HFFc6 (cell line): ENCODE data around the gene FOXA1. TPM values are rescaled to one million over a fixed set of nuclear protein-coding genes. Genes with fewer than 3 reads are reported as not detected.

Experiments used
- DNase-seq: peaks from one replicate; pipeline ENCODE4 v3.0.0-alpha.2; 2018
- H3K27ac Mint-ChIP-seq: 2 replicates; pipeline ENCODE4 v1.8.0; 2020; ENCODE audit warnings: mild to moderate bottlenecking, mixed read lengths
- H3K27me3 Mint-ChIP-seq: 2 replicates; pipeline ENCODE4 v1.8.0; 2021; ENCODE audit warnings: mild to moderate bottlenecking, moderate library complexity, mixed read lengths; ENCODE audit not compliant: insufficient read depth
- H3K36me3 Mint-ChIP-seq: 2 replicates; pipeline ENCODE4 v1.8.0; 2021; ENCODE audit warnings: low read depth, mixed read lengths
- H3K4me1 Mint-ChIP-seq: 2 replicates; pipeline ENCODE4 v1.8.0; 2020; ENCODE audit warnings: low read depth, mixed read lengths
- H3K4me3 Mint-ChIP-seq: 2 replicates; pipeline ENCODE4 v1.8.0; 2020; ENCODE audit warnings: mild to moderate bottlenecking, moderate library complexity, mixed read lengths
- H3K9me3 Mint-ChIP-seq: 2 replicates; pipeline ENCODE4 v1.8.0; 2020; ENCODE audit warnings: mild to moderate bottlenecking, mixed read lengths
- total RNA-seq, 6 experiments: library from RNA; stranded (reverse); fragmentation: NEBNext Ultra II Directional; extraction: Animal tissue kit (Norgen Biotek cat#: 25700); gene quantifications; 2 replicates in 1 of 6; 3 replicates in 5 of 6; pipeline ENCODE4 v1.2.3, GENCODE V29; 2021
- TF ChIP-seq, protein P1 (sequence below): fragments of 200-600 bp; sonication (generic); IDR thresholded peaks from 2 replicates; pipeline ENCODE4 v1.5.0; 2021; ENCODE audit warnings: antibody characterized with exemption, mild to moderate bottlenecking

FOXA1 gene
- total RNA-seq, 6 experiments from 2014 or later, result 0.36 to 7.3 (median 7.0) TPM

DNA sequence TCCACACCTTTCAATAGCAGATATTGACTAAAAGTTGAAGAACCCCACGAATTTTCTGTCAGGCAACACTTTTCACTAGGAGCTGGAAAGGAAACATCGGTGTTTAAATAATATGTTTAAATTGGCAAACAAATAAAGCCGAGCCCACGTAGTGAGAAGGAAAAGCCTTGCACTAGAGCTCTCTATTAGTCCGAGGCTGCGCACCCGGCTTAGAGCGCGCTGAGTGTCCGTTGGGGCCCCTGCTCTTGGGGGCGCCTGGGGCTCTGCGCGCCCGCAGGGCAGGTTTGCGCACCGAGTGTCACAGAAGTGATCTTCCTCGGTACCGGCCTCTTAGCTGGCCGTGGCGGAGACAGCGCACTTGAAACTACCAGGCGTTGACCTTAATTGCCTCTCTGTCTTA is 6.8 kb upstream of the FOXA1 start:
- Mint-ChIP-seq H3K27me3 (peaks cover 82% of the 10 kb centered on the region), H3K4me3 (no peak overlapping the region), H3K9me3 (no peaks in the 10 kb centered on the region), H3K36me3 (peaks cover 4% of the 10 kb centered on the region), H3K27ac (no peak overlapping the region), H3K4me1 (peaks cover 23% of the 10 kb centered on the region)
- TF ChIP-seq, protein P1, sequence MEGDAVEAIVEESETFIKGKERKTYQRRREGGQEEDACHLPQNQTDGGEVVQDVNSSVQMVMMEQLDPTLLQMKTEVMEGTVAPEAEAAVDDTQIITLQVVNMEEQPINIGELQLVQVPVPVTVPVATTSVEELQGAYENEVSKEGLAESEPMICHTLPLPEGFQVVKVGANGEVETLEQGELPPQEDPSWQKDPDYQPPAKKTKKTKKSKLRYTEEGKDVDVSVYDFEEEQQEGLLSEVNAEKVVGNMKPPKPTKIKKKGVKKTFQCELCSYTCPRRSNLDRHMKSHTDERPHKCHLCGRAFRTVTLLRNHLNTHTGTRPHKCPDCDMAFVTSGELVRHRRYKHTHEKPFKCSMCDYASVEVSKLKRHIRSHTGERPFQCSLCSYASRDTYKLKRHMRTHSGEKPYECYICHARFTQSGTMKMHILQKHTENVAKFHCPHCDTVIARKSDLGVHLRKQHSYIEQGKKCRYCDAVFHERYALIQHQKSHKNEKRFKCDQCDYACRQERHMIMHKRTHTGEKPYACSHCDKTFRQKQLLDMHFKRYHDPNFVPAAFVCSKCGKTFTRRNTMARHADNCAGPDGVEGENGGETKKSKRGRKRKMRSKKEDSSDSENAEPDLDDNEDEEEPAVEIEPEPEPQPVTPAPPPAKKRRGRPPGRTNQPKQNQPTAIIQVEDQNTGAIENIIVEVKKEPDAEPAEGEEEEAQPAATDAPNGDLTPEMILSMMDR, result no peak
- DNase-seq, result no peak

DNA sequence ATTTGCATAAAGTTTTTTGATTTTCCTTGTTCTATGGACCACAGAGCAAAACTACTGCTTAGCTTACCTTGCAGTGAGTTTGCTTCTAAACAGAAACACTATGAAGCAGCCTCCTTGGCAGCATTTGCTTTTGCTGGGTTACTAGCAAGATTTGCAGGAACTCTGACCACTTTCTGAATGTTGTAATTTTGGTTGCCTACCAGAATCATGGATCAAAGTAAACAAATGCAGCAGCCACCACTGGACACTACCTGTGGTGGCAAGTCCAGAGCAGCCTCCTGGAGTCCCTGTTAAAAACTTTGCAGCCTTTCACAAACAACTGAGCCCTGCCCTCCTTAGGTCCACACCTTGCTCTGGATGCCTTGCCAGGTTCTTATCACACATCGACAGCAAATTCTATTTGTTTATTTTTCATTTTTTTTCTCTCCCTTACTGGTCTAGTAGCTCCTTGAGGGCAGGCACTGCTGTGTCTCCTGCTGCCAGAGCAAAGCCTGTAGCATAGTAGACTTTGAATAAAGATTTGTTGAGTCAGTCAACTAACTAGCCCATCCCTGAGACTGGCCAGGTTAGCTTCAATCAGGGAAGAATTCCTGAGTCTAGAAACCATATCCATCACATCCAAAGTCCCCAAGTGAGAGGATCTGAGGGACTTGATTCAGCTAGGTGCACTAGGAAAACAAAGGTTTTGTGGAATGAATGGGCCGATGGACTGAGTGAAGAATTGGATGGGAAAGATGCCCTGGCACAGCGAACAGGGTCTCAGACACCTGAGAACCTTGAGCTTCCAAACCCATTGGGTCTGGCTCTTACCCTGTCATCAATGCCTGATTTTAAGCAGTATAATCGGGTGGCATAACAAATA is 6.1 kb upstream of the FOXA1 start:
- H3K36me3 Mint-ChIP-seq, result peaks cover 4% of the 10 kb centered on the region
- no peak for DNase-seq
- TF ChIP-seq, protein P1, result no peak
- no peaks in the 10 kb centered on the region for H3K9me3 Mint-ChIP-seq
- peaks cover 31% of the 10 kb centered on the region for H3K4me1 Mint-ChIP-seq
- no peak overlapping the region for H3K27ac Mint-ChIP-seq
- peaks cover 87% of the 10 kb centered on the region for H3K27me3 Mint-ChIP-seq
- H3K4me3 Mint-ChIP-seq, result no peak overlapping the region; the same call in 1 of the 2 replicates

DNA sequence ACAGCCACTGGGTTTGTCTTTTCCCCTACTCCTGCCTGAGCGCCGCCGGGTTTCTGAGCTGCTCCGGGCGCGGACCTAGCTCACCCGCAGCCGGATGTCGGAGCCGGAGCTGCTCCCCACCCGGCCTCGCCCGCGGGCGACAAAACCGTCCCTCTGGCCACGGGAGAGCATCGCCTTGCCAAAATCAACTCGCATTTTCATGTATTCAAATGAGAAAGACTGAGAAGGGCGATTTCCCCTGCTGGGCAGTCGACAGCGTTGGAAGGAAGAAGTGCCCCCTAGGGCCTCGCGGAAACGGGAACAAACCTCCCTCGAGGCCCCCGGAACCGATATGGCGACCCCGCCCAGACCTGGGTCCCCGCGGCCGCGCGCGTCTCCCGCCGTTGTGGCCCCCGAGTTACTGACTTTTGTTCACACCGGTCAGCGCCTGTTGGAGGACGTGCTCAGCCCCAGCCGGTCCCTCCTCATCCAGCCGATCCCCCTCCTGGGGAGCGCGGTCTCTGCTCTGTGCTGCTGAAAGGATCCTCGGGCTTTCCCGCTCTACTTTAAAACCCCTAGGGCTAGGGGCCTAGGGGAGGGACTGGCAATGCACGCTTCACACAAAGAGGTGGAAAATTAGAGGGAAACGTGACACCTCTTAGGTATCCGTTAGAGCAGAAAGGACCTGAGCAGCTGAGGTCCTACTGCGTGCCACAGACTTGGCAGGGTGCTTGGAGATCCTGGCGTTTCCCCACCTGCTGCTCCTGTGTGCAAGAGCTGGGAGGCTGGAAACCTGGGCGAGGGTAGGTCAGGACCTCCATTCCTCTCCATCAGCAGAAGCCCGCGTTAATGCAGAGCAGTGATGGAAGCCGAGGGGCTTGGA is 4.7 kb upstream of the FOXA1 start:
- Mint-ChIP-seq H3K9me3 (no peaks in the 10 kb centered on the region), H3K4me3 (peak overlapping the region; percentile 82), H3K36me3 (peaks cover 4% of the 10 kb centered on the region), H3K27me3 (peaks cover 83% of the 10 kb centered on the region), H3K4me1 (peaks cover 37% of the 10 kb centered on the region), H3K27ac (peak overlapping the region; percentile 43; the same call in 1 of the 2 replicates)
- DNase-seq, result no peak
- TF ChIP-seq, protein P1, result no peak

DNA sequence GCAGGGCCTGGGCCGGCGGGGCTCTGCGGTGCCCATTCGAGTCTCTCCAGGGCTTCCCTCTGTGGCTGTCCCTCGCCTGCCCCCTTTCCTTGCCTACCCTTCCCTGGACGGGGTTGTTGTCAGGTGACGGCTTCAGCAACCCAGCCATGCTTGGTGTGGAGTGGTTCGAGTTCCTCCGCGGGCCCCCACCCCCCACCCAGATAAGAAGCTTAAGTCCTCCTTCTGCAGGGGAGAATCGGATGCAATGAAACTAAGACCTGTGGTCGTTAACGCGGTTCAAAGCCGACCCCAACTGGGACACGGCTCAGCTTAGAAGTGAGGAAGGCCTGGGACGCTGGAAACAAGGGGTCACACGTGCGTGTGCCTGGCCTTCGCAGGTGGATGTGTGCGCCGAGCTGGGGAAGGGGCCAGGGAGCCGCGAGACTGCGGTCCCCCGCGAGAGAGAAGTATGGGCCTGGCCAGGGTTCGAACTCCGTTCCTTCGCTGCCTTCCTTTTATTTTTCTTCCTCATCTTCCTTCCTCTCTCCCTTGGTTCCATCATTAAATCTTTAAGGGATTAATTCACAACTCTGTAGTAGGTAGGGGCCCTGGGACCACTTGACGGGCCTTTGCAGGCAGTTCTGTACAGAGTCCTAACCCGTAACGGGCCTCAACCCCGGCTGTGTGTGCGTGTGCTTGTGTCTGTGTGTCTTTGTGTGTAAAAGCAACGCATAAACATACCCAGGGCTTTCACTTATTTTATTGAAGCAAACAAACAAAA is 3.9 kb upstream of the FOXA1 start:
- H3K4me1 Mint-ChIP-seq, result peaks cover 42% of the 10 kb centered on the region
- TF ChIP-seq, protein P1, result no peak
- peaks cover 75% of the 10 kb centered on the region for H3K27me3 Mint-ChIP-seq
- peaks cover 4% of the 10 kb centered on the region for H3K36me3 Mint-ChIP-seq
- H3K27ac Mint-ChIP-seq, result no peak overlapping the region; the same call in 1 of the 2 replicates
- no peaks in the 10 kb centered on the region for H3K9me3 Mint-ChIP-seq
- peak overlapping the region; percentile 82; the same call in 1 of the 2 replicates for H3K4me3 Mint-ChIP-seq
- no peak for DNase-seq
